Activated effector memory CD4-positive, alpha-beta T cell treated with Interleukin-2 at 50 U/mL for 16 hours (primary cell): ENCODE data around the gene CDC37.
"Not testable (repeated sequence)": the region's sequence is repeated elsewhere in the genome, so short reads cannot be mapped to it uniquely, and the experiment has no call there.

Experiments used
- DNase-seq: peaks from one replicate; pipeline ENCODE4 v3.0.0-alpha.2; 2020

CDC37 gene

DNA sequence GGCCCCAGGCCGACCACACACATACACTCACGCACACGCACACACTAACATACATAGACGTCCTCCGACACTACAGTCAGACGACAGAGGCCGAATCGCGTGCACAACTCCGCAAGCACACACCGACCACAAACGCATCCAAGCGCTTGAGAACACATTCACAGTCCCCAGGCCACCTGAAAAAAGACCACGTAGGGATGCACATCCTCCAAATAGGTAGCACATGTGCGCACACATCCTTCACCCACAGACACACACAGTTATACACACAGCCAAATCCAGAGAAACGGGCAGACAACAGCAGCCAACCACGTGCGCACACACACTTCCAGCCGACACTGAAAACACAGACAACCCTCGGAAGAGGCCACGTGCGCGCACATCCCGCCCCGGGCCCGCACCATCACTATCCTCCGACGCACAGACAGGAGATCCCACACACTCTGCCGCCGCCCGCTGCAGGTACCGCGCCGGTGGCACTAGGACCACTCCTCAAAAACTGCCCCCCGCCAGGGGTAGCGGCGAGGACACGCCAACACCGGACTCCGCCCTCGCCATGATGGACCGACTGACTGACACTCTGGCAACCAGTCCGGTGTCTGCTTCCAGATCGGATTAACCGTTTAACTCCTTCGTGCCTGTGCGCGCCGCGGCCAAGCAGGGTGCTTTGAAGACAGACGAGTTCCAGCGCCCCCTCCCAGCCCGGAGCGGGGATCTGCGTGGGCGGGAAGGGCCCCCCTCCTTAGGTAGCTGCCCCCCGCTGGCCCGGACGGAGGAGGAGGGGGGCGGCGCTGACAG lies 16.5 kb upstream of the CDC37 start:
- peak; percentile 28 for DNase-seq

DNA sequence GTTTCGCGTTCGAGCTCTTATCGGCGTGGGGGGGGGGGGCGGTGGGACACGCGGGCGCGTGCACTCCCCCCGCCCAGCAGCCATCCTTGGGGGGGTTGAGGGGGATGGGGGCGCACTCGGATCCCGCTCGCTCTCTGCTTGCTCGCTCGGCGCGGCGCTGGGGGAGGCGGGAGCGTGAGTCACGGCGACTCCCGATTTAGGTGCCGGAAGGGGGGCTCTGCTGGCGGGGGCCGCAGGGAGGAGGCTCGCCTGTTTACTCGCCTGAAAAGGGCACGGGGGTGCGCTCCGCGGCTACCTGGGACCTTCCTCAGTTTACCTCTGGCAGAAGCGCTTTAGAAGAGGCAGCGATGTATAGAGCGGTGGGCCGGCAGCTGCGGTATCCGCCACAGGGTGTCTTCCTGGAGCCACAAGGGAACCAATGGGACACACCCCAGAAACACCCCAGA lies 15.9 kb upstream of the CDC37 start:
- no peak for DNase-seq

GRCh38 chr19:10418485-10419199 lies 15.3 kb upstream of the CDC37 start:
- DNase-seq = no peak

- DNase-seq = no peak
Measured at GRCh38 chr19:10418235-10418484, 14.8 kb upstream of the CDC37 start.

- DNase-seq = no peak
Measured at GRCh38 chr19:10417541-10418234, 14.3 kb upstream of the CDC37 start.

DNA sequence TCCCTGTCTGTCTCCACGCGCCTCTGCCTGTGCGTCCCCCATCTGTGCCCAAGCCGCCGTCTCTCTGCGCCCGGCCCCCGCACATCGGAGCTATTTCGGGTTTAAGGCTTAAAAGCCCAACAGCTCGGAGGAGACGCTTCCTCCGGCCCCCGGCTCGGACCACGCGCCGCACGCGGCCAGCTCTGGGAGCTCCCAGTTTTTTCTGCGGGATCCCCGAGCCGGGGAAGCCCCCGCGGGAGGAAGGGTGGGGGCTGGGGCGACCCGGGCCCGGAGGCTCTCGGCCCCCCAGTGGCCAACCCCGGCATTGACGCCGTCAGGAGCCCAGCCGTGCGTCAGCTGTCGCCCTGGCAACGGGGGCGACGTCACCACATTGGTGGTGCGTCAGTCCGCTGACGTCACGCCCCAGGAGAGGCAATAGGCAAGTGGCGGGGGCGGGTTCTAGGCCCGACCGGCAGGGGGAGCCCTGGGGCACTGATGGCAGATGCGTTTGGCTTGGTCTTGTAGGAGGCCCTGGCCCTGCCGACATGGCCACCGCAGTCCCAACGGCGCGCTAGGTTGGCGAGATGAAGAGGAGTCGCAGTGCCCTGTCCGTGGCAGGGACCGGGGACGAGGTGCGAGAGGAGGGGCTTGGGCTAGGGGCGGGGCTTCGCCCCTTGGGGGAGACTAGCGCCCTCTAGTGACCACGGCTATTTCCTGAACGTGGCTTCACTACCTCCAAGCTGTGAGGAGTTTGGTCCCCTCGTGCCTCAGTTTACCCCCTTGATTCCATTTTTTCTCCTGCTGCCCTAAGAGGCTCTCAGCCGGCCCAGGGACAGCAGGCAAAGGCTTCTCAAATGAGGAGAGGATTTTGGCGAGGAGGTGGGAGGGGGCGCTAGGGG lies 13.3 kb upstream of the CDC37 start:
- peak; percentile 81 for DNase-seq

DNA sequence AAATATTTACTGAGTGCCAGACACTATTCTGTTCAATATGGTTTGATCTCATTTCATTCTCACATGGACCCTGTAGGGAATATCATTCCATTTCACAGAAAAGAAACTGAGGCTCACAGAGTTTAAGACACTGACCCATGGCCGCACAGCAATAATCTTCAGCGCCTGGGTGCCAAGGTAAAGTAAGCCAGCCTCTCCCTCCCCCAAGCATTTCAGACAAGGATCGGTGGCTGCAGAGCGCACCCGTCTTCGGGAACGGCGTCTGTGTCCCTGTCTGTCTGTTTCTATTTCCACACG lies 12.7 kb upstream of the CDC37 start:
- DNase-seq = no peak

- DNase-seq = no peak
Measured at GRCh38 chr19:10412257-10412977, 9.1 kb upstream of the CDC37 start.

DNA sequence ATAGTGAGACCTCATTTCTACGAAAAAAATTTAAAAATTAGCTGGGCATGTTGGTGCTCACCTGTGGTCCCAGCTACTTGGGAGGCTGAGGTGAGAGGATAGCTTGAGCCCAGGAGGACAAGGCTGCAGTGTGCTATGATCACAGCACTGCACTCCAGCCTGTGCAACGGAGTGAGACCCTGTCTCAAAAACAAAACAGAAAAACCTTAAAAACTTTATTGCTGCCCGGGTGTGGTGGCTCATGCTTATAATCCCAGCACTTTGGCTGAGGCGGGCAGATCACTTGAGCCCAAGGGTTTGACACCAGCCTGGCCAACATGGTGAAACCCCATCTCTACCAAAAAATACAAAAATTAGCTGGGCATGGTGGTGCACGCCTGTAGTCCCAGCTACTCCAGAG lies 7.9 kb upstream of the CDC37 start:
- DNase-seq = not testable (repeated sequence)

DNA sequence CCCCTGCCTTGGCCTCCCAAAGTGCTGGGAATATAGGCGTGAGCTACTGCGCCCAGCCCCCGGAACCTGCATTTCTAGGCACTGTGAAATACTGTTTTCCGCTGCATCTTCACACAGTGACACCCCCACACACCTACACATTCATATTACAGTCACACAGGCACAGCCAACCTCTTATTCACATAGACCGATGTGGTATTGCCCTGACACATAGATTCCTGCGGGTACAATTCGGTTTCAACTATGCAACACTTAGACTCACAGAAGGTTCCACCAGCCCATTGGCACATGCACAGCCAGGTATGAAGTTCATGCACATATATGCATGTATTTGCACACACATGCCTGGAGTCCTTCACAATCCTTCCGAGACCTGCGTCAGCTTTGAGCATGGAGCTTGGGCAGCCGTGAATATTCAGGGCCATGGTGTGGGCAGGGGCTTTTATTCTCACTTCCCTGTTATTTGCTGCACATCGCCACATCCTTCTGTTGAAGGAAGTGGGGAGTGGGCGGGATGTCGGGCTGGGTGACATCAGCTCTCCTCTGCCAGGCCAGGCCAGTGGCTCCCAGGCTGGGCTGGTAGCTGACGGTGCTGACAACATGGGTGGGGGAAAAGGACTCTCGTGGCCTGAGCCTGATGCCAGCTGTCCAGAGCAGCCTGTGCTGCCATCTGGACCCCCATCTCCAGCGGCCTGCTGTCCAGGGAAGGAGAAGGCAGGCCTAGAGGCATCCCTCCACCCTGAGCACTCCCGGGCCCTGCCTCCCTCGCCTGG lies 5.4 kb upstream of the CDC37 start:
- DNase-seq = peak; percentile 46

GRCh38 chr19:10407096-10407495 lies 3.8 kb upstream of the CDC37 start:
- DNase-seq = no peak

- DNase-seq = no peak
Measured at GRCh38 chr19:10406191-10406590, 2.8 kb upstream of the CDC37 start.

GRCh38 chr19:10404888-10405820 lies 1.8 kb upstream of the CDC37 start:
- no peak for DNase-seq

DNA sequence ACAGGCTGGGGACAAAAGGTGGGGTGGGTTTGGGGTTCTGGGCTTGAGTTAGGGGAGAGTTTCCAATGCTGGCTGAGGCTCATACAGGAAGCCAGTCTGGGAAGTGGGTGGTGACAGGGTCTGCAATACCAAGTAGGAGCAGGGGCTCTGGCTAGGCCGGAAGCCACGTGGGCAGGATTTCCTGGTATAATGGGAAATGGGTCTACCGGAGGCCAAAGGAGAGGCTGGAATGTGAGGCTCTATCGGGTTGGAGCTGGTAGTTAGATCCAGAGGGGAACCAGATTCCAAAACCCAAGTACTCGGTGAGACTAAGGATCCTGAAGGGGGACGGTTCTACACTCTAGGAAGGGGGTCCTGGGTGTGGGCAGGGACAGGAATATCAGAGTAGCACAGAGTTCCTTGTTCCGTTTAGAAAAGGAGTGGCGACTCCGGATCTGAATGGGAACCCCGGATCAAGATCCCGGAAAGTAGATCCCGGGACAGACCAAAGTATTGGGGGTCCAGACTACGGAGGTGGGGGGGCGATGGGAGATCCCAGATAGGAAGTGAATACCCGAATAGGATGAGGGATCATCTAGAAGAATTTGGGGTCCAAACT lies 802 bp downstream of the CDC37 start:
- no peak for DNase-seq

DNA sequence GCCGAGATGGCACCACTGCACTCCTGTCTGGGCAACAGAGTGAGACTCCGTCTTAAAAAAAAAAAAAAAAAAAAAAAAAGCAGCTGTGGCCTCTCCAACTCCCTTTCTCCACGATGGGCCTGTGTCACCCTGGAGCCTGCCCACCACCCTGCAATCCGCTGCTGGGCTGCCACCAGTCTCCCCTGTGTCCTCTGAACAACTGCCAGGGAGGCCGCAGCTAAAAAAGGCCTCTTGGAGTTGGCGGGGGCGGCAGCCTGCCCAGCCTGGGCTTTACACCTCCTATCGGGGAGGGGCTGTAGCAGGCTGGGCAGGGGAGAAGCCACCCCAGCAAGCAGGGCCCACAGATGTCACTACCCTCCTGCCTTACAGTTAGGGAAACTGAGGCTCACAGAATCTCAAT lies 3.5 kb downstream of the CDC37 start:
- no peak for DNase-seq

DNA sequence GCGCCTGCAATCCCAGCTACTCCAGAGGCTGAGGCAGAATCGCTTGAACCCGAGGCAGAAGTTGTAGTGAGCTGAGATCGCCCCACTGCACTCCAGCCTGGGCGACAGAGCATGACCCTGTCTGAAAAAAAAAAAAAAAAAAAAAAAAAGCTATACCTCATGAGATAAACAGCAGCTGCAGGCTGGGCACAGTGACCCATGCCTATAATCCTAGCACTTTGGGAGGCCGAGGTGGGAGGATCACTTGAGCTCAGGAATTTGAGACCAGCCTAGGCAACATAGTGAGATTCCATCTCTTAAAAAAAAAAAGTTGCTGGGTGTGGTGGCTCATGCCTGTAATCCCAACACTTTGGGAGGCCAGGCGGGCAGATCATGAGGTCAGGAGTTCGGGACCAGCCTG lies 4.0 kb downstream of the CDC37 start:
- not testable (repeated sequence) for DNase-seq

DNA sequence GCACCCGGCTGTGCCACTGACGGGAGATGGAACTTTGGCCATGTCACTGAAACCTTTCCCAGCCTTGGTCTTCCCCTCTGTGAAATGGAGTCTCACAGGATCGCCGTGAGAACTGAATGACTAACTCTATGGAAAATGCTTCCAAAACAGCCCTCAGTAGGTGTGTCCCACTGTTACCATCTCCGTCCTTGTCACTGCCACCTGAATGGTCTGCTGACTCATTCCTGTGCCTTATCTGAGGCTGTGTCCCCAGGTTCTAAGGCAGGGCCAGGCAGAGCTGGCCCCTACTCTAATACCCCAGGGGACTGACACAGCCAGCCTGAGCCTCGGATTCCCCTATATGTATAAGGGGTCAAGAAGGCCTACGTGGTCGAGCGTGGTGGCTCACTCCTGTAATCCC lies 4.5 kb downstream of the CDC37 start:
- DNase-seq = no peak

GRCh38 chr19:10395917-10396316 lies 7.4 kb downstream of the CDC37 start:
- no peak for DNase-seq

DNA sequence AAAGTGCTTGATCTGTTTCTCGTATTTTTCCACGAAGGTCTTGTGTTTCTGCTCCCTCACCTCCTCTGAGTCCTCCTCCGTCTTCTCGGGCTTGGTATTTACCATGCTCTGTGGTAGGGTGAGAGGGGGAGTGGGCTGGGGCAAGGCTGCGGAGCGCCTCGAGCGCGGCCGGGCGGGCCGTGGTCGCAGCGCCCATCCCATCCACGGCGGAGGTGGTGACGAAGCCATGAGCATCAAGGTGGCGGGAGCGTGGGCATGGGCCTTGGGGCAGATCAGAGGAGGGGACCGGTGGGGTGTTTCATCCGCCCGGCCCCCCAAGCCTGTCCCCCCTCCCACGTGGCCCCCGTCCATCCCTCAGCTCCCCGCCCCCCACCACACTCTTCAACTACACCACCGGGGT lies 7.9 kb downstream of the CDC37 start:
- no peak for DNase-seq

GRCh38 chr19:10395003-10395402 lies 8.3 kb downstream of the CDC37 start:
- DNase-seq = no peak
